PFSK-1 (cell line): ENCODE results near the gene EXPH5.

Experiments used
- FOXP2 ChIP-seq: optimal IDR thresholded peaks from 2 replicates; pipeline ENCODE3; 2011; ENCODE audit warnings: borderline replicate concordance, control low read depth, inconsistent platforms; ENCODE audit not compliant: insufficient read depth; ENCODE audit errors: extremely low read length, extremely low read depth
- POLR2AphosphoS5 ChIP-seq: IDR thresholded peaks from 2 replicates; pipeline ENCODE4 v1.6.1; 2012; ENCODE audit warnings: low read depth, mild to moderate bottlenecking, control low read depth, low read length, moderate library complexity
- SIN3A ChIP-seq: IDR thresholded peaks from 2 replicates; pipeline ENCODE4 v1.6.1; 2012; ENCODE audit warnings: mild to moderate bottlenecking, low read length, moderate library complexity, borderline replicate concordance; ENCODE audit not compliant: insufficient read depth
- TAF1 ChIP-seq: IDR thresholded peaks from 2 replicates; pipeline ENCODE4 v1.6.1; 2012; ENCODE audit warnings: low read length, control low read depth, borderline replicate concordance; ENCODE audit not compliant: insufficient read depth
- TF ChIP-seq, protein P1 (sequence below), 2 experiments: IDR thresholded peaks; 2 replicates each; pipeline versions ENCODE4 v1.6.1 to v1.8.0; 2011 to 2012; ENCODE audit warnings: low read depth in 2 of 2, low read length in 2 of 2, control low read depth in 1 of 2, inconsistent platforms in 1 of 2, mild to moderate bottlenecking in 1 of 2, moderate library complexity in 1 of 2; ENCODE audit not compliant: insufficient read depth in 1 of 2

EXPH5 gene

GRCh38 chr11:108486331-108486730 lies 107.2 kb downstream of the EXPH5 start:
- TF ChIP-seq, protein P1, sequence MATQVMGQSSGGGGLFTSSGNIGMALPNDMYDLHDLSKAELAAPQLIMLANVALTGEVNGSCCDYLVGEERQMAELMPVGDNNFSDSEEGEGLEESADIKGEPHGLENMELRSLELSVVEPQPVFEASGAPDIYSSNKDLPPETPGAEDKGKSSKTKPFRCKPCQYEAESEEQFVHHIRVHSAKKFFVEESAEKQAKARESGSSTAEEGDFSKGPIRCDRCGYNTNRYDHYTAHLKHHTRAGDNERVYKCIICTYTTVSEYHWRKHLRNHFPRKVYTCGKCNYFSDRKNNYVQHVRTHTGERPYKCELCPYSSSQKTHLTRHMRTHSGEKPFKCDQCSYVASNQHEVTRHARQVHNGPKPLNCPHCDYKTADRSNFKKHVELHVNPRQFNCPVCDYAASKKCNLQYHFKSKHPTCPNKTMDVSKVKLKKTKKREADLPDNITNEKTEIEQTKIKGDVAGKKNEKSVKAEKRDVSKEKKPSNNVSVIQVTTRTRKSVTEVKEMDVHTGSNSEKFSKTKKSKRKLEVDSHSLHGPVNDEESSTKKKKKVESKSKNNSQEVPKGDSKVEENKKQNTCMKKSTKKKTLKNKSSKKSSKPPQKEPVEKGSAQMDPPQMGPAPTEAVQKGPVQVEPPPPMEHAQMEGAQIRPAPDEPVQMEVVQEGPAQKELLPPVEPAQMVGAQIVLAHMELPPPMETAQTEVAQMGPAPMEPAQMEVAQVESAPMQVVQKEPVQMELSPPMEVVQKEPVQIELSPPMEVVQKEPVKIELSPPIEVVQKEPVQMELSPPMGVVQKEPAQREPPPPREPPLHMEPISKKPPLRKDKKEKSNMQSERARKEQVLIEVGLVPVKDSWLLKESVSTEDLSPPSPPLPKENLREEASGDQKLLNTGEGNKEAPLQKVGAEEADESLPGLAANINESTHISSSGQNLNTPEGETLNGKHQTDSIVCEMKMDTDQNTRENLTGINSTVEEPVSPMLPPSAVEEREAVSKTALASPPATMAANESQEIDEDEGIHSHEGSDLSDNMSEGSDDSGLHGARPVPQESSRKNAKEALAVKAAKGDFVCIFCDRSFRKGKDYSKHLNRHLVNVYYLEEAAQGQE (IDR thresholded peaks at IDR 0.05; ENCODE audit: insufficient read depth in 1 of 2, low read depth in 2 of 2, low read length in 2 of 2): no peak
- TF ChIP-seq TAF1 (no peak), SIN3A (no peak), FOXP2 (no peak), POLR2AphosphoS5 (no peak)

GRCh38 chr11:108483163-108483562 lies 110.4 kb downstream of the EXPH5 start:
- TF ChIP-seq POLR2AphosphoS5: no peak
- TF ChIP-seq, protein P1 (IDR thresholded peaks at IDR 0.05; ENCODE audit: insufficient read depth in 1 of 2, low read depth in 2 of 2, low read length in 2 of 2): no peak
- TF ChIP-seq TAF1: no peak
- TF ChIP-seq FOXP2: no peak
- no peak for TF ChIP-seq SIN3A

GRCh38 chr11:108474664-108475463 lies 118.7 kb downstream of the EXPH5 start:
- TF ChIP-seq, protein P1 (IDR thresholded peaks at IDR 0.05; ENCODE audit: insufficient read depth in 1 of 2, low read depth in 2 of 2, low read length in 2 of 2): no peak
- TF ChIP-seq TAF1 (no peak), POLR2AphosphoS5 (no peak), SIN3A (no peak), FOXP2 (no peak)

GRCh38 chr11:108472681-108473080 lies 120.9 kb downstream of the EXPH5 start:
- TF ChIP-seq FOXP2: no peak
- TF ChIP-seq SIN3A: no peak
- TF ChIP-seq, protein P1 (IDR thresholded peaks at IDR 0.05; ENCODE audit: insufficient read depth in 1 of 2, low read depth in 2 of 2, low read length in 2 of 2): no peak
- no peak for TF ChIP-seq TAF1
- TF ChIP-seq POLR2AphosphoS5: no peak
